Inflammatory macrophage (primary cell): ENCODE results near the gene TNC.
A peak's percentile ranks its signal among the peaks of the same experiment; 100 is the strongest.
"Not testable (repeated sequence)": the region's sequence is repeated elsewhere in the genome, so short reads cannot be mapped to it uniquely, and the experiment has no call there.

Source experiments
- DNase-seq, 2 donors: peaks; one replicate each; pipeline ENCODE4 v3.0.0-alpha.2; 2020 to 2022

TNC gene

GRCh38 chr9:115134941-115135340 lies 17.0 kb upstream of the TNC start:
- no peak for DNase-seq

- no peak for DNase-seq
Observed at GRCh38 chr9:115133649-115134048, 15.7 kb upstream of the TNC start.

- DNase-seq: no peak
Observed at GRCh38 chr9:115132648-115133047, 14.7 kb upstream of the TNC start.

GRCh38 chr9:115130176-115130575 lies 12.2 kb upstream of the TNC start:
- no peak for DNase-seq

- DNase-seq: not testable (repeated sequence)
Observed at GRCh38 chr9:115128726-115129125, 10.8 kb upstream of the TNC start.

- DNase-seq: no peak
Observed at GRCh38 chr9:115127191-115127817, 9.3 kb upstream of the TNC start.

GRCh38 chr9:115126404-115126803 lies 8.4 kb upstream of the TNC start:
- DNase-seq: no peak

- DNase-seq: no peak
Observed at GRCh38 chr9:115122937-115123336, 5.0 kb upstream of the TNC start.

GRCh38 chr9:115121181-115121580 lies 3.2 kb upstream of the TNC start:
- DNase-seq: no peak

- DNase-seq: peak; percentile 35 to 56
Observed at GRCh38 chr9:115118879-115119218, 892 bp upstream of the TNC start.

- no peak for DNase-seq
Observed at GRCh38 chr9:115116421-115117284, 1.3 kb downstream of the TNC start.

- DNase-seq: peak; percentile 74 to 83
Observed at GRCh38 chr9:115115924-115116323, 2.0 kb downstream of the TNC start.

GRCh38 chr9:115115117-115115880 lies 2.7 kb downstream of the TNC start:
- peak in 1 of 2 donors; percentile 6 for DNase-seq

GRCh38 chr9:115114546-115114945 lies 3.4 kb downstream of the TNC start:
- DNase-seq: no peak

- no peak for DNase-seq
Observed at GRCh38 chr9:115114084-115114483, 3.9 kb downstream of the TNC start.

GRCh38 chr9:115111874-115112273 lies 6.1 kb downstream of the TNC start:
- no peak for DNase-seq

- no peak for DNase-seq
Observed at GRCh38 chr9:115109486-115109885, 8.5 kb downstream of the TNC start.

GRCh38 chr9:115107701-115108100 lies 10.3 kb downstream of the TNC start:
- DNase-seq: no peak

GRCh38 chr9:115106642-115107041 lies 11.3 kb downstream of the TNC start:
- no peak for DNase-seq

- no peak for DNase-seq
Observed at GRCh38 chr9:115106001-115106400, 12.0 kb downstream of the TNC start.

- no peak for DNase-seq
Observed at GRCh38 chr9:115104908-115105307, 13.0 kb downstream of the TNC start.

- DNase-seq: no peak
Observed at GRCh38 chr9:115103746-115104477, 14.0 kb downstream of the TNC start.

GRCh38 chr9:115099901-115100300 lies 18.1 kb downstream of the TNC start:
- no peak for DNase-seq
